HS-27A (cell line): ENCODE results near the gene HES3.

Experiments
- DNase-seq: peaks from one replicate; pipeline ENCODE4 v3.0.0-alpha.2; 2012; ENCODE audit warnings: low read depth, missing footprints

Gene HES3, protein sequence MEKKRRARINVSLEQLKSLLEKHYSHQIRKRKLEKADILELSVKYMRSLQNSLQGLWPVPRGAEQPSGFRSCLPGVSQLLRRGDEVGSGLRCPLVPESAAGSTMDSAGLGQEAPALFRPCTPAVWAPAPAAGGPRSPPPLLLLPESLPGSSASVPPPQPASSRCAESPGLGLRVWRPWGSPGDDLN

DNA sequence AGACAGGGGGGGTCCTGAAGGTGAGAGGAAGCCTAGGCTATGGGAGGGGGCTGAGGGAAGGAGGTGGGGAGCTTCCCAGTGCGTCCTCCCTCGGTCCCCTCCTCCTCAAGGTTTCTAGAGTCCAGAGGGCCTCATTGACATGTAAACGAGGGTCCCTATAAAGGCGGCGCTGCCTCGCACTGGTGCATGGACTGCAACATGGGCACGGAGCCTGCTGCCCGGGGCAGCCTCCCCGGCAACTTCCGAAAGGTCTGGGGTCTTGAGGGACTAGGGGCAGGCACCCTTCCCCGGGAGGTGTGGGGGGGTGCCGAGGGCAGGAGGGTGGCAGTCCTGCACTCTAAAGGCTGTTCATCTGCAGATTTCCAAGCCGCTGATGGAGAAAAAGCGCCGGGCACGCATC lies at the start of gene HES3:
TSS of gene HES3 (plus strand) at position 187 of the 400 bp plus-strand sequence. CDS start at position 374, 187 bp downstream.
- no peak for DNase-seq

DNA sequence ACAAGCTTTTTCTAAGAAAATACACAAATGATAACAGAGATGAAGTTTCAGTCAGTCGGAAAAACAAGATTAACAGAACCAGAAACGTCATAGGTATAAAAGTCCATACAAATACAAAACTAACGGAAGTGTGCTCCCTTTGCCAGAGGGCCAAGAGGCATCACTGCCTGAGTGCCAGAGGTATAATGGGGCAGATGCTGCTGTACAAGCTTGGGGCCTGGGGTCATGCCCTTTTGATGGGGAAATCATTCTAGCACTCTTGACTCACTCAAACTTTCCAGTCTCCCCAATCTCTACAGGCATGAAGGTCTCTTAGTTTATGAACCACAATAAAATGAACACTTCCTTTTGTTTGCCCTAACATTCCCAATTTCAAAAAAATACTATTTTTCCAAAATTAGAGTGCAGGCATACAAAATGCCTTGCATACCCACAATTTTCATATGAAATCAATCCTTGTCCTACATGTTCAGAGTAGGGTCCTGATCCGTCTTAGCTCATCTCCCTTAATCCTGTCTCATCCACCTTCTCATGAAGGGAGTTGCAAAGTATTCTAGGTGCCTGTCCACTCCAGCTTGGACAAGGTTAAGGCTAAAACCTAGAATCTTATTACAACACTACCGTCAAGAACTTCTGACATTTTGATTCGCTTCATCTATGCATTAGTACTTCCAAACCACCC lies 46.1 kb upstream of the HES3 start:
- DNase-seq = no peak

GRCh38 chr1:6198646-6199297 lies 45.2 kb upstream of the HES3 start:
- DNase-seq = no peak

- DNase-seq = peak; percentile 99
Measured at GRCh38 chr1:6199298-6200187, 44.4 kb upstream of the HES3 start, which contains the start of gene RPL22. TSS of gene RPL22 (minus strand) at chr1:6199595. CDS start at chr1:6199573, 22 bp downstream.

DNA sequence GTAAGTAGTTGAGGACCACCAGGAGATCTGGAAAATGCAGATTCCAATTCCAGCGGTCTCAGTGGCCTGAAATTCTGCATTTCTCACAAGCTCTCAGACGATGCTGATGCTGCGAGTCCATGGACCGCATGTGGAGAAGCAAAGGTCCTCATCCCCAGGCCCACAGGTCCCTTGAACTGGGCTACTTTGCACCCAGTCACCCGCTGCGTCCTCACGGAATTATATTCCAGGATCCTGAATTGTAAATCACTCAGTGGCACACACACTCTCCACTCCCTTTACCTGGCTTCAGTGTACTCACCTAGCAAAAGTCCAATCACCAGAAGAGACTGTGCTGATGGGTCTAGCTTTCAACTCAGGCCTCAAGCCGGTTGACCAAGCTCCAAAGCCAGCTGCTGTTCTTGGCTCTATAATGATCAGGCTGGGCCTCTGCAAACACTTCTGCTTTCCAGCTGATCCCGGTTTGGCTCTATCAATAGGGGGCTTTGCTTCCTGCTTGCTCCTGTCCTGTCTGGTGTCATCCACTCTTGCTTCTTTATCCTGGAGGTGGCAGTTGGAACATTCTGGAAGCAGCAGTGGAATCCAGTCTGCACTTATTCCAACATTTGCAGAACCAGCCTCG lies 43.7 kb upstream of the HES3 start:
- DNase-seq = no peak

DNA sequence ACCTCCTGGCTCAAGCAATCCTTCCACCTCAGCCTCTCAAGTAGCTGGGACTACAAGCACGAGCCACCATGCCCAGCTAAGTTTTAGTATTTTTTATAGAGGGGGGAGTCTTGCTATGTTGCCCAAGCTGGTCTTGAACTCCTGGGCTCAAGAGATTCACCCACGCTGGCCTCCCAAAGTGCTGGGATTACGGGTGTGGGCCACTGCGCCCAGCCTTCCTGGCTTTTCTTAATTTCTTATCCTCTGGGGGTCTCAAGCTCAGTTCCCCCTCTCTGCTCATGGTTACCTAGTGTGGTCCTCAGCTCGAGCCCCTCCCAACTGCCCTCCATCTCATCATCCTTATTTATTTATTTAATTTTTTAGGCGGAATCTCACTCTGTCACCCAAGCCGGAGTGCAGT lies 41.7 kb upstream of the HES3 start:
- no peak for DNase-seq

DNA sequence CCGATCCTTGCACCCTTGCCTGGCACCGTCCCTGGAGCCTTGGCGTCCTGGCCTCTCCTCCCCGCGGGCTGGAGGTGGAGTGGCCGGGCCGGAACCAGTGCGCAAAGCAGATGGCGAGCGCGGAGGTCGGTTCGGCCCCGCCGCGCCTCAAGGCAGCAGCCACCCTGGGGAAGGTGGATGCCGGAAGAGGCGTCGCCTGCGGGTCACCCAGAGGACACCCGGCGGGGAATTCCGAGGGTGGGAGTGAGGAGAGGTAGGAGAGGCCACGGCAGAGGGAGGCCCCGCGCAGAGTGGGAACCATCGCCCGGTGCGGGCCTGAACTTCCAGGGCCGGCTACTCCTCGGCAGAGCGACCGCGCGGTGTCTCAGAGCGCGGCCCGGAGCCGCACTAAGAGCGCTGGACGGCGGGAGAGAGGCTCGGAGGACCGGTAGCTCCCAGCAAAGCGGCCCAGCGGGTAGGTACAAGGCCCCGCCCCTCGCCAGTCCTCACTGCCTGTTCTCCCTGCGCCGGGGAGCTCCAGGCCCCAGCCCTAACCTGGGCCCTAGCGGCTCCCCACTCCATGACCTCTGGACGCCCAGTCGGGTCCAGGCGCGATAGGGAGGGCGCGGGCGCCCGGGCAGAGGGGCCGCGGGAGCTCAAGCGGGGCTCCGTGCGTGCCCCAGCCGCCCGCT lies 38.0 kb upstream of the HES3 start, which contains the start of gene RNF207:
TSS of gene RNF207 (plus strand) at position 271 of the 671 bp plus-strand sequence. CDS start 417 bp downstream, outside the sequence.
- no peak for DNase-seq

DNA sequence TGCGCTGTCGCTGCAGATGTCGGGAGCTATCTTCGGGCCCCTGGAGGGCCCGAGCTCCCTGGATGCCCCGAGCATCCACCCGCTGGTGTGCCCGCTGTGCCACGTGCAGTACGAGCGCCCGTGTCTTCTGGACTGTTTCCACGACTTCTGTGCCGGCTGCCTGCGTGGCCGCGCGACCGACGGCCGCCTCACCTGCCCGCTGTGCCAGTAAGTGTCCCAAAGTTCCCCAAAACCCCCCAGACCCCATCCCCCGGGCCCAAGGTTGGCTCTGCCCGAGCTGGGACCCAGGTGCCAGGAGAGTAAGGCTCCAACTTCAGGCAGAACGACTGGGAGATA lies 37.5 kb upstream of the HES3 start:
- DNase-seq = no peak

- no peak for DNase-seq
Measured at GRCh38 chr1:6207075-6207885, 36.7 kb upstream of the HES3 start.

DNA sequence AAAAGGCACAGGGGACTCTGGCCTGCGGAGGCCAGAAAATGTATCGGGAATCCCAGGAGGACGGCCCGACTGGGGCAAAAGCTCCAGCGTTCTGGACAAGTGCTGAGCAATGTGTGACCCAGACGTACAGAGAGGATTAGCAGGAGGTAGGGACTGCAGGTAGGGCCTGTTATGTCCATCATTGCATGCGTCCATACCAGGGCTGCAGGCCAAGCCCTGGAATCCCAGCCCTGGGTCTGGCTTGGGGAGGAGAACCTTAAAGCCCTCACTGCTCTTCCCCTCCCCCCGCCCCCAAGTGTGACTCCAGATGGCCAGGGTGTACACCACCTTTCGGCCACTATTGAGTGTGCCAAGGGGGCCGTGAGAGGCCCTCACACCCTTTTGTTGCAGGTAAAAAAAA lies 36.1 kb upstream of the HES3 start:
- no peak for DNase-seq

DNA sequence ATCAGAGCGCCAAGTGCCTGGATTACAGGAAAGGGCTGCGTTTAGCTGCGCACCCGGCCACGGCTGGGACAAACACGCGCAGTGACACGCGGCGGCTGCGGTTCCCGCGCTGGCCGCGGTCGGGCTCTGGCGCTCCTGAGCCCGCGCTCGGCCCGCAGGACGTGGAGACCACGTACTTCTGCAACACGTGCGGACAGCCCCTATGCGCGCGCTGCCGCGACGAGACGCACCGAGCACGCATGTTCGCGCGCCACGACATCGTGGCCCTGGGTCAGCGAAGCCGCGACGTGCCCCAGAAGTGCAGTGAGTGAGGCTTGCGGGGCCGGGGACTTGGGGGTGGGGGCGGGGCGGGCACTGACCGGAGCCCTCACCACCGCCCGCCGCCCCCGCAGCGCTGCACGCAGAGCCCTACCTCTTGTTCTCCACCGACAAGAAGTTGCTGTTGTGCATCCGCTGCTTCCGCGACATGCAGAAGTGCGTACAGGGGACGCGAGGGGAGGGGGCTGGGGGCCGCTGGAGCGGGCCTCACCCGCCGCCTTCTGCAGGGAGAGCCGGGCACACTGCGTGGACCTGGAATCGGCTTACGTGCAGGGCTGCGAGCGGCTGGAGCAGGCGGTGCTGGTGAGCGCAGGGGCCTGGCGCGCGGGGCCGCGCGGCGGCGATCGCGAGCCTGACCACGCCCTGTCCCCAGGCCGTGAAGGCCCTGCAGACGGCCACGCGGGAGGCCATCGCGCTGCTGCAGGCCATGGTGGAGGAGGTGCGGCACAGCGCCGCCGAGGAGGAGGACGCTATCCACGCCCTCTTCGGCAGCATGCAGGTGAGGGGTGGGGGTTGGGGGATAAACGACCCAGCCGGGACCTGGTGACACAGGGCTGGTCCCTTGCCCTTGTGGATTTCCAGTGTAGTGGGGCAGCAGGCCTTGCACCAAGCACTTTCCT lies 35.0 kb upstream of the HES3 start:
- DNase-seq = no peak

GRCh38 chr1:6209661-6210580 lies 34.1 kb upstream of the HES3 start:
- DNase-seq = no peak

DNA sequence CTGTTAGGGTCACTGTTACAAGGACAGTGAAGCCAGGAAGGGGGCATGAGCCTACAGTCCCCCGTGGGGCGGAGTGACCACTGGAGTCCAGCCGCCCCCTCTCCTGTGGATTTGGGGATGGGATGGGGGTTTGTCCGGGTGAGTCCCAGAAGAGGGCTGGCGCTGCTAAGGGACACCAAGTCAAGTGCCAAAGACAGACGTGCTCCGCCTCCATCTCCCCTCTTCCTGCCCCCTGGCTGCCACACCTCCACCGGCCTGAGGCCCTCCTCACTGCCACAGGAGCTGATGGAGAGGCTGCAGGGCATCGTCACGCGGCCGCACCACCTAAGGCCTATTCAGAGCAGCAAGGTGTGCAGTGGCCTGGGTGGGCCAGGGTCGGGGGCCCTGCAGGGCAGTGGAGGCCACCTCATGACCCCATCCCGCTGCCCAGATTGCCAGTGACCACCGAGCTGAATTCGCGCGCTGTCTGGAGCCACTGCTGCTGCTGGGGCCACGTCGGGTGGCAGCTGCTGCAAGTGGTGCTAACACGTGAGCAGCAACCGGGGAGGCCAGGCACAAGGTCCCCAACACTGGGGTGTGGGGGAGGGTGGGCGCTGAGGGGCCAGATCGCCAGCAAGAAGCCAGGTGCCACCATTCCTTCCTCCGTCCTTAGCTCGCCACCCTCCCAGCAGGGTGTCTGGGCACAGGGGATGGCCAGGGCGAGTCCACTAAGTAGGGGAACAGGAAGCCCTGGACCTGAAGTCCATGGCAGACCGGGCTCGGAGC lies 33.2 kb upstream of the HES3 start:
- no peak for DNase-seq

DNA sequence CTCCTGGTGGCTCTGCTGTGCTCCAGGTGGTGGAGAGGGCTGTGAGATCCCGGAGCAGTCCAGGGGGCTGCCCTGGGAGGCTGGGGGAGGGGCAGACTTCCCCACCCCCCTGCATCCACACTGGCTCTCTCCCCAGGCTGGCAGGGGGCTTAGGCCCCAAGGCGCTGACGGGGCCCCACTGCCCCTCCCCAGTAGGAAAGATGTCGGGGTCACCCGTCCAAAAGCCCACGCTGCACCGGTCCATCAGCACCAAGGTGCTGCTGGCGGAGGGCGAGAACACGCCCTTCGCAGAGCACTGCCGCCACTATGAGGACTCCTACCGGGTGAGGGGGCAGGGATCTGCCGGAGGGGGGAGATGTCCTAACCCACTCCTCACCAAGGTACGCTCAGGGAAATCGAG lies 32.2 kb upstream of the HES3 start:
- DNase-seq = no peak

DNA sequence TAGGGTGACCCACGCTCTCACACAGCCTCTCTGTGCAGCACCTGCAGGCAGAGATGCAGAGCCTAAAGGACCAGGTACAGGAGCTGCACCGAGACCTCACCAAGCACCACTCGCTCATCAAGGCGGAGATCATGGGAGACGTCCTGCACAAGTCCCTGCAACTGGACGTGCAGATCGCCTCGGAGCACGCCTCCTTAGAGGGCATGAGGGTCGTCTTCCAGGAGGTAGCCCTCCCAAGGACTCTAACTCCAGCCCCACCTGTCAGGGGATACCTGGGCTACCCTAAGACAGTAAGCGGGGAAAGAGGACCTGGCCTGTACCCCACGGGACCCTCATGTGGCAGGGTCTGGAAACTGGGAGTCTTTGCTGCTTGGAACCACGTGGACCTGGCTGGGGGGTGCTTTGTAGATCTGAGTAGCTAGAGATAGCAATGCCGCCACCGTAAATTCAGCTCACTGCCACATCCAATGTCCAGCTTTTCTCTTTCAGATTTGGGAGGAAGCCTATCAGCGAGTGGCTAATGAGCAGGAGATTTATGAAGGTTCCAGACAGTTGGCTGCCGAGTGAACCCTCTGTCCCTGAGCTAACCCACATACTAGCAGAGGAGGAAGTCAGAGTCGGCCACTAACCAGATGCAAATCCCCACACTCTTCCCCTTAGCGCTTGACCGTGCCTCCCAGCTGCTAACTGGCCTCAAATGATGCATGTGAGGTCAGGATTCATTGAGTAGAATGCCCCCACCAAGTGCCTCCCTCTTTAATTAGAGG lies 31.6 kb upstream of the HES3 start:
- DNase-seq = no peak

GRCh38 chr1:6218375-6219164 lies 25.4 kb upstream of the HES3 start:
- no peak for DNase-seq
